Lung microvascular endothelial cell (primary cell): ENCODE data around the gene AP3S2. TPM values are rescaled to one million over a fixed set of nuclear protein-coding genes. Genes with fewer than 3 reads are reported as not detected.

ENCODE experiments used
- DNase-seq, 2 donors: peaks; one replicate each; pipeline versions ENCODE4 v3.0.0 to v3.0.0-alpha.2; 2010; ENCODE audit warnings: low read depth in 2 of 2
- total RNA-seq: library from RNA; depleted of rRNA; stranded (reverse); fragments of >200 nt; gene quantifications from 2 replicates; pipeline ENCODE4 v1.2.1, GENCODE V29; 2014

Gene AP3S2
- total RNA-seq, 1 donor from 2014 or later, result 30.0 TPM

DNA sequence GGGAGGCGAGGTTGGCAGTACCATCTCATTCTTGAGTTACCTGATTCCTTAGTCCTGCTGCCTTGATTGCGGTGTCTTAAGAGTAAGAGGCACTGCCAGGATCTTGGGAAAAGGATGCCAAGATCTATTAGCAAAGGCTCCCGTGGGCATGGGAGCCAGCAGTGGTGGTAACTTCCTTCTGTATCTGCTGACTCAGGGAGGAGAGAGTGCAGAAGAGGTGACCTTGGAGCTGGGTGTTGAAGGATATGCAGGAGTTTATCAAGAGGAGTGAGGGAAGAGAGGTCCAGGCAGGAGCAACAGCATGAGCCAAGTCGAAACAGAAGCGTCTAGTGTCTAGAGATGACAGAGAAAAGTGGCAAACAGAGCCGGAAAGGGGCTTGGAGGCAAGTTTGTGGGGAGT lies 113.2 kb downstream of the AP3S2 start:
- no peak for DNase-seq

Other genes with a start within 250 kb of the AP3S2 start
- gene KIF7, start 238.5 kb downstream of the AP3S2 start, total RNA-seq, result 0.40 and 1.1 TPM in 2 replicates
- gene PLIN1, start 214.6 kb downstream of the AP3S2 start, total RNA-seq, result under 0.01 TPM in 1 of 2 replicates, not detected in the other
- 3.7 and 3.8 TPM in 2 replicates for gene PEX11A, start 203.2 kb downstream of the AP3S2 start, total RNA-seq
- gene WDR93, start 203.2 kb downstream of the AP3S2 start, total RNA-seq, result not detected in 2 replicates
- gene MESP1, start 142.7 kb downstream of the AP3S2 start, total RNA-seq, result under 0.01 and 0.22 TPM in 2 replicates
- gene MESP2, start 117.7 kb downstream of the AP3S2 start, total RNA-seq, result not detected in 2 replicates
- 8.5 and 10.7 TPM in 2 replicates for gene ANPEP, start 79.1 kb downstream of the AP3S2 start, total RNA-seq
- gene ARPIN, start 19.0 kb upstream of the AP3S2 start, total RNA-seq, result 8.5 and 11.1 TPM in 2 replicates
- 8.5 and 9.9 TPM in 2 replicates for gene ZNF710, start 107.3 kb upstream of the AP3S2 start, total RNA-seq
- 48.4 and 71.0 TPM in 2 replicates for gene IDH2, start 208.5 kb upstream of the AP3S2 start, total RNA-seq